Prostate gland (tissue), 2 donors: Measurements from ENCODE around the gene VDR.

ENCODE experiments used
- POLR2A ChIP-seq: fragments of 450-650 bp; IDR thresholded peaks from one replicate; pipeline ENCODE4 v1.6.1; 2016; ENCODE audit warnings: antibody characterized with exemption, mild to moderate bottlenecking
- POLR2AphosphoS5 ChIP-seq: sonication (generic); formaldehyde crosslinking; IDR thresholded peaks from one replicate; pipeline ENCODE4 v1.6.1; 2017; ENCODE audit warnings: antibody characterized with exemption
- TF ChIP-seq, protein P1 (sequence below), 4 experiments: fragments of 200-600 bp in 2 of 4; fragments of 450-650 bp in 2 of 4; sonication (generic) in 2 of 4; IDR thresholded peaks; 1 replicate in 3 of 4; 2 replicates in 1 of 4; pipeline ENCODE4 v1.5.1; 2016 to 2019; ENCODE audit warnings: antibody characterized with exemption in 4 of 4, mild to moderate bottlenecking in 2 of 4, moderate library complexity in 2 of 4

DNA sequence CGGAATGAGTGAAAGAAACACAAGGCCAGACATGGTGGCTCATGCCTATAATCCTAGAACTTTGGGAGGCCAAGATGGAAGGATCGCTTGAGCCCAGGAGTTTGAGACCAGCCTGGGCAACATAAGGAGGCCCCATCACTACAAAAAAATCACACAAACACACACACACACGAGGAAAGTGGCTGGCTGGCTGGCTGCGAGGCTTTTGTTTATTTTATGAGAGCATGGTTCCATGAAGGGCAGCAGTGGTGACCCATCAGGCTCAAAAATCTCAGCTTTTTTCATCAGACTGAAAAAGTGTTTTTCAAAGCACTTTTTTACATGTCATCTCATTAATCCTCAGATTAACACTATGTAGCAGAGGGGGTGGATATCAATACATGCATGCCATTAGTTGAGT is 27.7 kb downstream of the VDR start:
- TF ChIP-seq POLR2A: no peak
- TF ChIP-seq, protein P1, sequence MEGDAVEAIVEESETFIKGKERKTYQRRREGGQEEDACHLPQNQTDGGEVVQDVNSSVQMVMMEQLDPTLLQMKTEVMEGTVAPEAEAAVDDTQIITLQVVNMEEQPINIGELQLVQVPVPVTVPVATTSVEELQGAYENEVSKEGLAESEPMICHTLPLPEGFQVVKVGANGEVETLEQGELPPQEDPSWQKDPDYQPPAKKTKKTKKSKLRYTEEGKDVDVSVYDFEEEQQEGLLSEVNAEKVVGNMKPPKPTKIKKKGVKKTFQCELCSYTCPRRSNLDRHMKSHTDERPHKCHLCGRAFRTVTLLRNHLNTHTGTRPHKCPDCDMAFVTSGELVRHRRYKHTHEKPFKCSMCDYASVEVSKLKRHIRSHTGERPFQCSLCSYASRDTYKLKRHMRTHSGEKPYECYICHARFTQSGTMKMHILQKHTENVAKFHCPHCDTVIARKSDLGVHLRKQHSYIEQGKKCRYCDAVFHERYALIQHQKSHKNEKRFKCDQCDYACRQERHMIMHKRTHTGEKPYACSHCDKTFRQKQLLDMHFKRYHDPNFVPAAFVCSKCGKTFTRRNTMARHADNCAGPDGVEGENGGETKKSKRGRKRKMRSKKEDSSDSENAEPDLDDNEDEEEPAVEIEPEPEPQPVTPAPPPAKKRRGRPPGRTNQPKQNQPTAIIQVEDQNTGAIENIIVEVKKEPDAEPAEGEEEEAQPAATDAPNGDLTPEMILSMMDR (IDR thresholded peaks at IDR 0.05): no peak
- no peak for TF ChIP-seq POLR2AphosphoS5
